Fibroblast of mammary gland (primary cell): ENCODE measurements around the gene FAIM.
A peak's percentile ranks its signal among the peaks of the same experiment; 100 is the strongest.

Experiments
- DNase-seq: peaks from one replicate; pipeline ENCODE4 v3.0.0-alpha.2; 2010; ENCODE audit warnings: low read depth
- H3K4me3 ChIP-seq: 2 replicates; pipeline ENCODE4 v1.5.1; 2011; ENCODE audit warnings: low read depth, mild to moderate bottlenecking, low read length, moderate library complexity; ENCODE audit not compliant: control insufficient read depth
- TF ChIP-seq, protein P1 (sequence below): conservative IDR thresholded peaks from 2 replicates; pipeline ENCODE4 v1.5.1; 2011; ENCODE audit warnings: low read depth, low read length, inconsistent platforms; ENCODE audit not compliant: control insufficient read depth, insufficient read depth

The FAIM gene

DNA sequence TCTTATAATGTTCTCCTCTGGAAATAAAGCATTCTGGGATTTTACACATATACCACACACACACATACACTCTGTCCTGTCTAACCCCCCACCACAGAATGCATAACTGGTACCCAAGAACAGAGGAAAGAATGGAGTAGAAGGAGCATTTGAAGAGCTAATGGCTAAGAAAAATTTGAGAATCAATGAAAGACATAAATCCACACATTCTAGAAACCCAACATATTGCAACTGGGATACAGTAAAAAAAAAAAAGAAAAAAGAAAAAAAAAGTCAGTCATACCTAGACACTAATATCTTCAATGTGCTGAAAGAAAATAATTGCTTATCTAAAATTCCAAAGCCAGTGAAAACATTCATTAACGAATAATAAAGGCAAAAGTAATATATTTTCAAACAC, 35.4 kb upstream of the FAIM start:
- no peak overlapping the region for H3K4me3 ChIP-seq
- TF ChIP-seq, protein P1, sequence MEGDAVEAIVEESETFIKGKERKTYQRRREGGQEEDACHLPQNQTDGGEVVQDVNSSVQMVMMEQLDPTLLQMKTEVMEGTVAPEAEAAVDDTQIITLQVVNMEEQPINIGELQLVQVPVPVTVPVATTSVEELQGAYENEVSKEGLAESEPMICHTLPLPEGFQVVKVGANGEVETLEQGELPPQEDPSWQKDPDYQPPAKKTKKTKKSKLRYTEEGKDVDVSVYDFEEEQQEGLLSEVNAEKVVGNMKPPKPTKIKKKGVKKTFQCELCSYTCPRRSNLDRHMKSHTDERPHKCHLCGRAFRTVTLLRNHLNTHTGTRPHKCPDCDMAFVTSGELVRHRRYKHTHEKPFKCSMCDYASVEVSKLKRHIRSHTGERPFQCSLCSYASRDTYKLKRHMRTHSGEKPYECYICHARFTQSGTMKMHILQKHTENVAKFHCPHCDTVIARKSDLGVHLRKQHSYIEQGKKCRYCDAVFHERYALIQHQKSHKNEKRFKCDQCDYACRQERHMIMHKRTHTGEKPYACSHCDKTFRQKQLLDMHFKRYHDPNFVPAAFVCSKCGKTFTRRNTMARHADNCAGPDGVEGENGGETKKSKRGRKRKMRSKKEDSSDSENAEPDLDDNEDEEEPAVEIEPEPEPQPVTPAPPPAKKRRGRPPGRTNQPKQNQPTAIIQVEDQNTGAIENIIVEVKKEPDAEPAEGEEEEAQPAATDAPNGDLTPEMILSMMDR: no peak
- no peak for DNase-seq

GRCh38 chr3:138578141-138578540, 30.4 kb upstream of the FAIM start:
- H3K4me3 ChIP-seq: no peak overlapping the region
- TF ChIP-seq, protein P1: no peak
- no peak for DNase-seq

DNA sequence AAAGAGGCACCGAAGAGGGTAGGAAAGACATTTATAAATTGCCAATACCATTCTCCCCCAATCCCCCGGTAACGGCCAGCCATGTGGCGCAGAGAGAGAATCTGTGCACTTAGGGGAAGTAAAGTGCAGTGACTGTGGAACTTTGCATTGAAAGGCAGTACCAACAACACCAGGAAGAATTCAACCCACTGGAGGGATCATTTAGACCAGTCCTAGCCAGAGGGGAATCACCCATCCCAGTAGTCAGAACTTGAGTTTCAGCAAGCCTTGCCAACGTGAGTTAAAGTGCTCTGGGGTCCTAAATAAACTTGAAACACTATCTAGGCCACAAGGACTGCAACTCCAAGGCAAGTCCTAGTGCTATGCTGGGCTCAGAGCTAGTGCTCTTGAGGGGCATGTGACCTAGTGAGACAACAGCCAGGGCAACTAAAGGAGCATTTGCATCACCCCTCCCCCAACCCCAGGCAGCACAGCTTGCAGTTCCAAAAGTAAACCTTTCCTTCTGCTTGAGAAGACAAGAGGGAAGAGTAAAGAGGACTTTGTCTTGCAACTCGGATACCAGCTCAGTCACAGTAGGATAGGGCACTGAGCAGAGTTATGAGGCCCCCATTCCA, 29.5 kb upstream of the FAIM start:
- TF ChIP-seq, protein P1: no peak
- DNase-seq: no peak

DNA sequence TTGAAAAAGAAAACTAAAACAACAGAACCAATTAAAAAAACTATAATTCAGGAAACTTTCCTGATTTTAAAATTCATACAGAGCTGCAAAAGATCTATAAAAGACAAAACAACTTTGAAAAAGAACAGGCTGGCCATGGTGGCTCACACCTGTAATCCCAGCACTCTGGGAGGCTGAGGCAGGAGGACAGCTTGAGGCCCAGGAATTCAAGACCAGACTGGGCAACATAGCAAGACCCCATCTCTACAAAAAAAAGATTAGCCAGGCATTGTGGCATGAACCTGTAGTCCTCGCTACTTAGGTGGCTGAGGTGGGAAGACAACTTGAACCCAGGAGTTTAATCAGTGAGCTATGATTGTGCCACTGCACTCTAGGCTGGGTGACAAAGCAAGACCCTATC, 21.2 kb upstream of the FAIM start:
- TF ChIP-seq, protein P1: no peak

More for the DNA sequence above, 29.5 kb upstream of the FAIM start:
- no peak overlapping the region for H3K4me3 ChIP-seq

DNA sequence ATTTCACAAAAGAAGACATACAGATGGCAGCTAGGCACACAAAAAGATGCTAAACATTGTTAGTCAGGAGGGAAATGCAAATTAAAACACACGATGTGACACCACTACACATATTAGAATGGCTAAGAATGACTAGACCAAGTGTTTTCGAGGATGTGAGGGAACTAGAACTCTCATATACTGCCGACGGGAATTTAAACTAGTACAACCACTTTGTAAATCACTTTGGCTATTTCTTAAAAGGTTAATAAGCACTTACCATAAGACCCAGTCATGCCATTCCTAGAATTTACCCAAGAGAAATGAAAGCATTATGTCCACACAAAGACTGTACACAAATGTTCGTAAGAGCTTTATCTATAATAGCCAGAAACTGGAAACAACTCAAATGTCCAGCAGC, 20.1 kb upstream of the FAIM start:
- no peak for DNase-seq
- H3K4me3 ChIP-seq: no peak overlapping the region
- TF ChIP-seq, protein P1: no peak

More for the DNA sequence above, 21.2 kb upstream of the FAIM start:
- no peak for DNase-seq
- H3K4me3 ChIP-seq: no peak overlapping the region

DNA sequence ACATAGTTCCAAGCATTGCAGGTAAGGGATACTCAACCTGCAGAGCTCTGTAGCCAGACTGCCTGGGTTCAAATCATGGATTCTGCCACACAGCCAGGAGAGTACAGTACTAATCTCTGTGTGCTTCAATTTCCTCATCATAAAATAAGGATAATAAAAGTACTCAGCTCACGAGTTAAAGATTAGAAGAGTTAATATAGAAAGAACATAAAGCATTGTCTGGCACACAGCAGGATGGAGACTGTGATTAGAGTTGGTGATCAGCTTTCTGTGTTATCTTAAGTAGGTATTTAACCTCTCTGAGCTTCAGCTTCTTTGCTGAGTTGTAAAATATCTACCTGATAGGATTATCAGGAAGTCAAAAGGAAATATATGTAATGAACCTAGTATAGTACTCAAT, 17.2 kb upstream of the FAIM start:
- DNase-seq: no peak
- H3K4me3 ChIP-seq: no peak overlapping the region
- TF ChIP-seq, protein P1: no peak

GRCh38 chr3:138593488-138594149, 15.0 kb upstream of the FAIM start:
- DNase-seq: peak; percentile 15
- peak overlapping the region; percentile 92 for H3K4me3 ChIP-seq
- TF ChIP-seq, protein P1: no peak
